ENCODE results near the gene SEZ6L2. TPM values are rescaled to one million over a fixed set of nuclear protein-coding genes. Genes with fewer than 3 reads are reported as not detected.

The SEZ6L2 gene
- total RNA-seq, 1 donor from 2014 or later, result not detected

DNA sequence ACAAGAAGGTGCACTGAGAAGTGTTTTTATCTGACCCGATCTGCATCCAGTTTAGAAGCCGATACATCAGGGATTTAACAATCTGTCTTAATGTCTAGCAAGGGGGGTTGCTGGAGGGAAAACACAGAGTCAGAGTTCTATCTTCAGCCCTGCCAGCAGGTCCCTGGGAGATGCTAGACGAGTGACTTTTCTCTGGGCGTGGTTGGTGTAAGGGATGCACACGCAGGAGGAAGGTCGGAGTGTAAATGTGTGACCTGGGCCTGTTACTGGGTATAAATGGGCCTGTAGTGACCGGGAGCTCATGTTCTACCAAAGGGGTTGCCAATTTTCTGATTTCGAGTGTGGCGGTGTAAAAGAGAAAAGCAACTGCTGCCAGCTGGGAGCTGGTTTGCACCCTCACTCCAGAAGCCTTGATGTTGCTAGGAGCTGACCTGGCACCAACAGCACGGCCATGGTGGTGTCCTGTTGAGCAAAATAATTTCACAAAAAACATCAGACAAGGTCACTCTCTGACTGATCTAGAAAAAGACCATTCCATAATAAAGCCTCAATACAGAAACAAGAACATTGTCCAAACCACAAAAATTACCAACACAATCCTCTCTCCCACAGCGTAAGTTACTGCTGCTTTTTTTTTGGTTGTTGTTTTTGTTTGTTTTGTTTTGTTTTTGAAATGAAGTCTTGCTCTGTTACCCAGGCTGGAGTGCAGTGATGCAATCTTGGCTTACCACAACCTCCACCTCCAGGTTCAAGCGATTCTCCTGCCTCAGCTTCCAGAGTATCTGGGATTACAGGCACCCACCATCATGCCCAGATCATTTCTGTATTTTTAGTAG, 27.9 kb upstream of the SEZ6L2 start:
- Mint-ChIP-seq H3K36me3 (ENCODE audit: low read depth) (peaks cover 18% of the 10 kb centered on the region), H3K4me1 (peaks cover 28% of the 10 kb centered on the region), H3K27ac (peak overlapping the region; percentile 94), H3K4me3 (peak overlapping the region; percentile 94), H3K9me3 (no peaks in the 10 kb centered on the region), H3K27me3 (no peaks in the 10 kb centered on the region)
- CTCF ChIA-PET, result no interaction called here
- POLR2A ChIA-PET, result interaction anchor here (0.7 to 3.5 kb wide), 15 partner anchors 11 to 164 kb away, joined by 3 to 30 read pairs (median 7); partner anchors contain the start of genes ALDOA, CDIPT, HIRIP3 and INO80E
- intact Hi-C loops (cut with micrococcal nuclease), result no loop called here
- no peak for ATAC-seq (ENCODE audit: low read depth)
- TF ChIP-seq CTCF (IDR thresholded peaks at IDR 0.05), result no peak
- no peak for DNase-seq

GRCh38 chr16:29926711-29927052, 27.3 kb upstream of the SEZ6L2 start:
- CTCF ChIA-PET, result interaction anchor here (1.2 kb wide), 2 partner anchors 47 to 79 kb away, joined by 3 to 4 read pairs; partner anchors contain the start of gene TAOK2
- Mint-ChIP-seq H3K4me3 (peak overlapping the region; percentile 94), H3K27me3 (no peaks in the 10 kb centered on the region), H3K27ac (peak overlapping the region; percentile 94), H3K36me3 (ENCODE audit: low read depth) (peaks cover 21% of the 10 kb centered on the region), H3K4me1 (peaks cover 28% of the 10 kb centered on the region), H3K9me3 (no peaks in the 10 kb centered on the region)
- TF ChIP-seq CTCF (IDR thresholded peaks at IDR 0.05), result no peak
- no peak for DNase-seq
- intact Hi-C loops (cut with micrococcal nuclease), result loop anchor here (1.0 kb wide), 5 partner anchors 26 to 70 kb away; partner anchors contain the start of genes ASPHD1, CDIPT, INO80E and TAOK2
- ATAC-seq (ENCODE audit: low read depth), result no peak
- POLR2A ChIA-PET, result interaction anchor here (0.7 to 3.5 kb wide), 23 partner anchors 10 to 1147 kb away, joined by 3 to 30 read pairs (median 5); partner anchors contain the start of genes ALDOA, ASPHD1, CD19 and CDIPT

GRCh38 chr16:29925781-29926710, 26.7 kb upstream of the SEZ6L2 start, which contains the start of gene KCTD13:
Gene KCTD13 (minus strand): TSS chr16:29926226. CDS start chr16:29926033, 193 bp downstream.
- ChIA-PET POLR2A (interaction anchor here (0.6 to 3.5 kb wide), 29 partner anchors 9 to 1148 kb away, joined by 3 to 30 read pairs (median 5); partner anchors contain the start of genes ALDOA, ASPHD1, CD19 and CDIPT), CTCF (interaction anchor here (1.1 to 1.2 kb wide), 3 partner anchors 36 to 80 kb away, joined by 3 to 4 read pairs (median 3); partner anchors contain the start of genes TAOK2 and TMEM219)
- intact Hi-C loops (cut with micrococcal nuclease), result loop anchor here (1.0 kb wide), 5 partner anchors 26 to 70 kb away; partner anchors contain the start of genes ASPHD1, CDIPT, INO80E and TAOK2
- Mint-ChIP-seq H3K36me3 (ENCODE audit: low read depth) (peaks cover 27% of the 10 kb centered on the region), H3K4me3 (peak within 1 kb of the TSS; percentile 94), H3K4me1 (peaks cover 28% of the 10 kb centered on the region), H3K27ac (peak within 1 kb of the TSS; percentile 94), H3K9me3 (no peaks in the 10 kb centered on the region), H3K27me3 (no peaks in the 10 kb centered on the region)
- DNase-seq (peak; percentile 100), ATAC-seq (ENCODE audit: low read depth) (peak; percentile 90)
- no peak for TF ChIP-seq CTCF (IDR thresholded peaks at IDR 0.05)

- POLR2A ChIA-PET, result interaction anchor here (0.6 to 3.5 kb wide), 16 partner anchors 9 to 1149 kb away, joined by 3 to 30 read pairs (median 6); partner anchors contain the start of genes ALDOA, CDIPT, HIRIP3 and INO80E
- intact Hi-C loops (cut with micrococcal nuclease), result no loop called here
- no peaks in the 10 kb centered on the region for H3K9me3 Mint-ChIP-seq
- ATAC-seq (ENCODE audit: low read depth), result no peak
- TF ChIP-seq CTCF (IDR thresholded peaks at IDR 0.05), result no peak
- H3K27me3 Mint-ChIP-seq, result no peaks in the 10 kb centered on the region
- H3K4me3 Mint-ChIP-seq, result peak overlapping the region; percentile 94
- peak overlapping the region; percentile 81 for H3K27ac Mint-ChIP-seq
- CTCF ChIA-PET, result interaction anchor here (1.1 to 1.2 kb wide), 3 partner anchors 37 to 81 kb away, joined by 3 to 4 read pairs (median 3); partner anchors contain the start of genes TAOK2 and TMEM219
- peaks cover 35% of the 10 kb centered on the region for H3K36me3 Mint-ChIP-seq (ENCODE audit: low read depth)
- no peak for DNase-seq
- H3K4me1 Mint-ChIP-seq, result peaks cover 31% of the 10 kb centered on the region
Measured at GRCh38 chr16:29925105-29925756, 25.9 kb upstream of the SEZ6L2 start.

Measured in activated B cell treated with CpG ODN at 0.5 μM for 24 hours (primary cell).